ENCODE results near the gene MYMK.

- TF ChIP-seq, protein P1, sequence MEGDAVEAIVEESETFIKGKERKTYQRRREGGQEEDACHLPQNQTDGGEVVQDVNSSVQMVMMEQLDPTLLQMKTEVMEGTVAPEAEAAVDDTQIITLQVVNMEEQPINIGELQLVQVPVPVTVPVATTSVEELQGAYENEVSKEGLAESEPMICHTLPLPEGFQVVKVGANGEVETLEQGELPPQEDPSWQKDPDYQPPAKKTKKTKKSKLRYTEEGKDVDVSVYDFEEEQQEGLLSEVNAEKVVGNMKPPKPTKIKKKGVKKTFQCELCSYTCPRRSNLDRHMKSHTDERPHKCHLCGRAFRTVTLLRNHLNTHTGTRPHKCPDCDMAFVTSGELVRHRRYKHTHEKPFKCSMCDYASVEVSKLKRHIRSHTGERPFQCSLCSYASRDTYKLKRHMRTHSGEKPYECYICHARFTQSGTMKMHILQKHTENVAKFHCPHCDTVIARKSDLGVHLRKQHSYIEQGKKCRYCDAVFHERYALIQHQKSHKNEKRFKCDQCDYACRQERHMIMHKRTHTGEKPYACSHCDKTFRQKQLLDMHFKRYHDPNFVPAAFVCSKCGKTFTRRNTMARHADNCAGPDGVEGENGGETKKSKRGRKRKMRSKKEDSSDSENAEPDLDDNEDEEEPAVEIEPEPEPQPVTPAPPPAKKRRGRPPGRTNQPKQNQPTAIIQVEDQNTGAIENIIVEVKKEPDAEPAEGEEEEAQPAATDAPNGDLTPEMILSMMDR (IDR thresholded peaks at IDR 0.05): no peak
- no peak for TF ChIP-seq POLR2A (IDR thresholded peaks at IDR 0.05)
These were observed 22.6 kb downstream of the MYMK start for GRCh38 chr9:133502112-133502511.
